ENCODE data around the gene ELOVL3.
A peak's percentile ranks its signal among the peaks of the same experiment; 100 is the strongest.

ELOVL3 gene

DNA sequence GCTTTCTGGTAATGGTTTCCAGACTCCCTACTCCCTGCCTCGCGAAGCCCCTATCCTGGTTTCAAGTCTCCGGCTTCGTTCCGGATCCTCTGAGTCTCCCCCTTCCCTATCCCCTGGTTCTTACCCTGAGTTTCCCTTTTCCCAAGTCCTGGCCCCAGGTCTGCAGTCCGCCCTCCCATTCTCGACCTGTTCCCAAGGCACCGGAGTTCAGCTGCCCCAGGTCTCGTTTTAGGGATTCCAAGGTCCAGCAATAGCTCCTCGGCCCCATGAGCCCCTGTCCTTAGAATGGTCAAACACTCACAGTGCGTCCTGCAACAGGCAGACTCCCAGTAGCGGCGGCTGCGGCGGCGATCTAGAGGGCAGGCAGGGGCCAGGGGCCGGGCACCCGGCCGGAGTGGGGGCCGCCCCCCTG, 14.9 kb downstream of the ELOVL3 start:
- no peak for DNase-seq (ENCODE audit: low read depth in 1 of 2, low spot score in 1 of 2)
- peak overlapping the region; percentile 55 for H3K4me3 ChIP-seq (replicated peaks; ENCODE audit: insufficient read depth, low read length)

DNA sequence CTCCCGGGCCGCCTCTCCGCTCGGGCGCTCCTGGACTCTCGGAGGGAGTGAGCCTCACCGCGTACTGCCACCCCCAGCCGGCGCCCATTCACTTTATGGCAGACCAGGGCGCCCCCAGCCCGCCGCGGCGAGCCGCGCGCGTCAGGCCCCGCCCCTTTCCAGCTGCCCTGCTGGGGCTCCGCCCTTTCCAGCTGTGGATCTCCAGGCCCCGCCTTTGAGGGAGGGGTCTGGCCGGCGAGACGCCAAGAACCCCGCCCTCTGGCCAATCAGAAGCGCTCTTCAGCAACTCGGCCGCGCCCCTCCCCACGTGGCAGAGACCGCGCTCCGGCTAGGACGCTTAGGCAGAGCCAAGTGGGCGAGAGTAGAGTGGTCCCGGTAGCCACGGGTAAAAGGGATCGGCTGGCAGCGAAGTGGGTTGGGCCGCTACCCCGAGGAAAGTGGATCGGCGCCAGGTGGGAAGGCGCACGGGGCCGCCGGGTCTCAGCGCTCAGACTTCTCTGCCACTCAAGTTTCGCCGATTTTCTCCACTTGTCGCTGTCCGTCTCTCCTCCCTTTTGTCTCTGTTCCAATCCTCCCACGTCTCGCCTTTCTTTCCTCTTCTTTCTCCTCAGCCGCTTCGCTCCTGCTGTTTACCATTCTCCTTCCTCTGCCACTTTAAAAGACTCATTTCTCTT, 15.5 kb downstream of the ELOVL3 start, which contains the start of gene PITX3:
Gene PITX3 (minus strand): TSS at position 69 of the 674 bp plus-strand sequence. CDS start 9,432 bp downstream, outside the sequence.
- Histone ChIP-seq H3K27ac (replicated peaks) (no peak within 1 kb of the TSS), H3K27me3 (ENCODE audit: insufficient read depth, poor library complexity, severe bottlenecking) (peaks cover 15% of the 10 kb centered on the region), H3K4me3 (replicated peaks; ENCODE audit: insufficient read depth, low read length) (peak within 1 kb of the TSS; percentile 55)
- TF ChIP-seq, protein P1, sequence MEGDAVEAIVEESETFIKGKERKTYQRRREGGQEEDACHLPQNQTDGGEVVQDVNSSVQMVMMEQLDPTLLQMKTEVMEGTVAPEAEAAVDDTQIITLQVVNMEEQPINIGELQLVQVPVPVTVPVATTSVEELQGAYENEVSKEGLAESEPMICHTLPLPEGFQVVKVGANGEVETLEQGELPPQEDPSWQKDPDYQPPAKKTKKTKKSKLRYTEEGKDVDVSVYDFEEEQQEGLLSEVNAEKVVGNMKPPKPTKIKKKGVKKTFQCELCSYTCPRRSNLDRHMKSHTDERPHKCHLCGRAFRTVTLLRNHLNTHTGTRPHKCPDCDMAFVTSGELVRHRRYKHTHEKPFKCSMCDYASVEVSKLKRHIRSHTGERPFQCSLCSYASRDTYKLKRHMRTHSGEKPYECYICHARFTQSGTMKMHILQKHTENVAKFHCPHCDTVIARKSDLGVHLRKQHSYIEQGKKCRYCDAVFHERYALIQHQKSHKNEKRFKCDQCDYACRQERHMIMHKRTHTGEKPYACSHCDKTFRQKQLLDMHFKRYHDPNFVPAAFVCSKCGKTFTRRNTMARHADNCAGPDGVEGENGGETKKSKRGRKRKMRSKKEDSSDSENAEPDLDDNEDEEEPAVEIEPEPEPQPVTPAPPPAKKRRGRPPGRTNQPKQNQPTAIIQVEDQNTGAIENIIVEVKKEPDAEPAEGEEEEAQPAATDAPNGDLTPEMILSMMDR (IDR thresholded peaks at IDR 0.05; ENCODE audit: insufficient read depth, low read length): no peak
- TF ChIP-seq, protein P2, sequence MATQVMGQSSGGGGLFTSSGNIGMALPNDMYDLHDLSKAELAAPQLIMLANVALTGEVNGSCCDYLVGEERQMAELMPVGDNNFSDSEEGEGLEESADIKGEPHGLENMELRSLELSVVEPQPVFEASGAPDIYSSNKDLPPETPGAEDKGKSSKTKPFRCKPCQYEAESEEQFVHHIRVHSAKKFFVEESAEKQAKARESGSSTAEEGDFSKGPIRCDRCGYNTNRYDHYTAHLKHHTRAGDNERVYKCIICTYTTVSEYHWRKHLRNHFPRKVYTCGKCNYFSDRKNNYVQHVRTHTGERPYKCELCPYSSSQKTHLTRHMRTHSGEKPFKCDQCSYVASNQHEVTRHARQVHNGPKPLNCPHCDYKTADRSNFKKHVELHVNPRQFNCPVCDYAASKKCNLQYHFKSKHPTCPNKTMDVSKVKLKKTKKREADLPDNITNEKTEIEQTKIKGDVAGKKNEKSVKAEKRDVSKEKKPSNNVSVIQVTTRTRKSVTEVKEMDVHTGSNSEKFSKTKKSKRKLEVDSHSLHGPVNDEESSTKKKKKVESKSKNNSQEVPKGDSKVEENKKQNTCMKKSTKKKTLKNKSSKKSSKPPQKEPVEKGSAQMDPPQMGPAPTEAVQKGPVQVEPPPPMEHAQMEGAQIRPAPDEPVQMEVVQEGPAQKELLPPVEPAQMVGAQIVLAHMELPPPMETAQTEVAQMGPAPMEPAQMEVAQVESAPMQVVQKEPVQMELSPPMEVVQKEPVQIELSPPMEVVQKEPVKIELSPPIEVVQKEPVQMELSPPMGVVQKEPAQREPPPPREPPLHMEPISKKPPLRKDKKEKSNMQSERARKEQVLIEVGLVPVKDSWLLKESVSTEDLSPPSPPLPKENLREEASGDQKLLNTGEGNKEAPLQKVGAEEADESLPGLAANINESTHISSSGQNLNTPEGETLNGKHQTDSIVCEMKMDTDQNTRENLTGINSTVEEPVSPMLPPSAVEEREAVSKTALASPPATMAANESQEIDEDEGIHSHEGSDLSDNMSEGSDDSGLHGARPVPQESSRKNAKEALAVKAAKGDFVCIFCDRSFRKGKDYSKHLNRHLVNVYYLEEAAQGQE (IDR thresholded peaks at IDR 0.05; ENCODE audit: insufficient replicate concordance, low read depth): no peak
- no peak for TF ChIP-seq POLR2AphosphoS5 (IDR thresholded peaks at IDR 0.05; ENCODE audit: low read depth)
- no peak for TF ChIP-seq SPI1 (IDR thresholded peaks at IDR 0.05; ENCODE audit: borderline replicate concordance, low read depth)
- TF ChIP-seq GABPA (IDR thresholded peaks at IDR 0.05; ENCODE audit: low read depth): no peak
- DNase-seq (ENCODE audit: low read depth in 1 of 2, low spot score in 1 of 2): peak; percentile 83 to 88

More for the DNA sequence above, 14.9 kb downstream of the ELOVL3 start:
- Histone ChIP-seq H3K27ac (replicated peaks) (no peak overlapping the region), H3K27me3 (ENCODE audit: insufficient read depth, poor library complexity, severe bottlenecking) (peaks cover 15% of the 10 kb centered on the region)
- no peak for TF ChIP-seq POLR2AphosphoS5 (IDR thresholded peaks at IDR 0.05; ENCODE audit: low read depth)
- TF ChIP-seq GABPA (IDR thresholded peaks at IDR 0.05; ENCODE audit: low read depth): no peak
- TF ChIP-seq, protein P1 (IDR thresholded peaks at IDR 0.05; ENCODE audit: insufficient read depth, low read length): no peak
- TF ChIP-seq SPI1 (IDR thresholded peaks at IDR 0.05; ENCODE audit: borderline replicate concordance, low read depth): no peak
- TF ChIP-seq, protein P2 (IDR thresholded peaks at IDR 0.05; ENCODE audit: insufficient replicate concordance, low read depth): no peak

DNA sequence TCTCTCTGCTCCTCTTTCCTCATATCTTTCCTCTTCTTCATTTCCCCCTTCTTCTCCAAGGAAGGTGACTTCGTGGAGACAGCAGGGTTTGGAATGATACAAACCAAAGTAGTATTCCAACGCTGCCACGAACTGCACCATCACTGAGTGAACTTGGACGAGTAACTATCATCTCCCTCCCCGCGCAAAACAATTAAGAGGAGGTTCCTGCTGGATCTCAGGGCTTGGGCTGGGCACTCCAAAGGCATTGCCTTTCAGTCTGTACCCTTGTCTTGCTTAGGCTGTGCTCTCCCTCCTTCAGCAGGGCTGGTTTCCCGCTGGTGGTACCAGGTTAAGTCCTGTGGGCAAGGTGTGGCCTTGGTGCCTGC, 16.0 kb downstream of the ELOVL3 start:
- peak overlapping the region; percentile 55 for H3K4me3 ChIP-seq (replicated peaks; ENCODE audit: insufficient read depth, low read length)
- no peak for DNase-seq (ENCODE audit: low read depth in 1 of 2, low spot score in 1 of 2)
- TF ChIP-seq POLR2AphosphoS5 (IDR thresholded peaks at IDR 0.05; ENCODE audit: low read depth) (no peak), SPI1 (IDR thresholded peaks at IDR 0.05; ENCODE audit: borderline replicate concordance, low read depth) (no peak), GABPA (IDR thresholded peaks at IDR 0.05; ENCODE audit: low read depth) (no peak)
- TF ChIP-seq, protein P2 (IDR thresholded peaks at IDR 0.05; ENCODE audit: insufficient replicate concordance, low read depth): no peak
- TF ChIP-seq, protein P1 (IDR thresholded peaks at IDR 0.05; ENCODE audit: insufficient read depth, low read length): no peak

More for the DNA sequence above, 16.0 kb downstream of the ELOVL3 start:
- Histone ChIP-seq H3K27me3 (ENCODE audit: insufficient read depth, poor library complexity, severe bottlenecking) (peaks cover 15% of the 10 kb centered on the region), H3K27ac (replicated peaks) (no peak overlapping the region)
